ENCODE results near the gene AKAP13.
"Not testable (repeated sequence)": the region's sequence is repeated elsewhere in the genome, so short reads cannot be mapped to it uniquely, and the experiment has no call there.

Gene AKAP13

GRCh38 chr15:85350395-85350794 is 30.0 kb upstream of the AKAP13 start:
- no peak for DNase-seq

- not testable (repeated sequence) for DNase-seq
Observed at GRCh38 chr15:85351501-85351900, 28.9 kb upstream of the AKAP13 start.

- DNase-seq, result no peak
Observed at GRCh38 chr15:85351965-85352364, 28.4 kb upstream of the AKAP13 start.

- no peak for DNase-seq
Observed at GRCh38 chr15:85353516-85353915, 26.9 kb upstream of the AKAP13 start.

- DNase-seq, result no peak
Observed at GRCh38 chr15:85354461-85354860, 25.9 kb upstream of the AKAP13 start.

- DNase-seq, result no peak
Observed at GRCh38 chr15:85354948-85355347, 25.5 kb upstream of the AKAP13 start.

GRCh38 chr15:85356276-85356675 is 24.1 kb upstream of the AKAP13 start:
- no peak for DNase-seq

GRCh38 chr15:85361323-85361722 is 19.1 kb upstream of the AKAP13 start:
- no peak for DNase-seq

GRCh38 chr15:85362436-85363081 is 17.8 kb upstream of the AKAP13 start:
- no peak for DNase-seq

- no peak for DNase-seq
Observed at GRCh38 chr15:85365980-85366379, 14.4 kb upstream of the AKAP13 start.

GRCh38 chr15:85367741-85368140 is 12.7 kb upstream of the AKAP13 start:
- DNase-seq, result no peak

- DNase-seq, result no peak
Observed at GRCh38 chr15:85374831-85375230, 5.6 kb upstream of the AKAP13 start.

GRCh38 chr15:85377269-85377668 is 3.1 kb upstream of the AKAP13 start:
- DNase-seq, result no peak

GRCh38 chr15:85377986-85378385 is 2.4 kb upstream of the AKAP13 start:
- no peak for DNase-seq

GRCh38 chr15:85379403-85380131 is 836 bp upstream of the AKAP13 start:
- no peak for DNase-seq

- peak; percentile 19 for DNase-seq
Observed at GRCh38 chr15:85380812-85381642, 624 bp downstream of the AKAP13 start.

- no peak for DNase-seq
Observed at GRCh38 chr15:85381850-85382751, 1.7 kb downstream of the AKAP13 start.

GRCh38 chr15:85382942-85383341 is 2.5 kb downstream of the AKAP13 start:
- no peak for DNase-seq

GRCh38 chr15:85383470-85384148 is 3.2 kb downstream of the AKAP13 start:
- DNase-seq, result no peak

- no peak for DNase-seq
Observed at GRCh38 chr15:85386261-85386660, 5.9 kb downstream of the AKAP13 start.

- DNase-seq, result no peak
Observed at GRCh38 chr15:85388566-85389305, 8.3 kb downstream of the AKAP13 start.
